ENCODE measurements around the gene OPHN1. TPM values are rescaled to one million over a fixed set of nuclear protein-coding genes. Genes with fewer than 3 reads are reported as not detected.

OPHN1 gene
- total and polyA plus RNA-seq, 2 experiments from 2014 or later: 4.5 to 5.6 TPM

GRCh38 chrX:68451720-68452119 lies 18.4 kb upstream of the OPHN1 start:
- Histone ChIP-seq H3K27me3 (no peaks in the 10 kb centered on the region), H3K36me3 (replicated peaks; ENCODE audit: insufficient read depth, low read depth) (no peaks in the 10 kb centered on the region), H3K4me2 (no peak overlapping the region), H3K4me1 (ENCODE audit: insufficient read depth) (no peaks in the 10 kb centered on the region), H3K4me3 (no peak overlapping the region), H3K9me2 (replicated peaks; ENCODE audit: insufficient read depth) (no peaks in the 10 kb centered on the region), H3K27ac (no peak overlapping the region), H4K20me1 (ENCODE audit: insufficient read depth, poor library complexity, severe bottlenecking) (no peaks in the 10 kb centered on the region), H2AFZ (no peak overlapping the region), H3K9me3 (ENCODE audit: low read depth) (no peaks in the 10 kb centered on the region), H3K79me2 (no peaks in the 10 kb centered on the region)
- TF ChIP-seq CTCF (IDR thresholded peaks at IDR 0.05; ENCODE audit: poor library complexity) (no peak), EZH2phosphoT487 (IDR thresholded peaks at IDR 0.05; ENCODE audit: low read depth, severe bottlenecking, unreplicated experiment) (no peak), EZH2 (IDR thresholded peaks at IDR 0.05; ENCODE audit: borderline replicate concordance) (no peak)
- WGBS (ENCODE audit: low lambda C conversion rate, missing lambda C conversion rate): 75% methylated on average over 8 of the region's 8 CpGs
- no peak for DNase-seq (ENCODE audit: low spot score)

GRCh38 chrX:68443155-68443868 lies 10.0 kb upstream of the OPHN1 start:
- Histone ChIP-seq H2AFZ (no peak overlapping the region), H3K36me3 (replicated peaks; ENCODE audit: insufficient read depth, low read depth) (no peaks in the 10 kb centered on the region), H4K20me1 (ENCODE audit: insufficient read depth, poor library complexity, severe bottlenecking) (no peaks in the 10 kb centered on the region), H3K9me3 (ENCODE audit: low read depth) (no peaks in the 10 kb centered on the region), H3K4me2 (no peak overlapping the region), H3K79me2 (no peaks in the 10 kb centered on the region), H3K27me3 (no peaks in the 10 kb centered on the region), H3K4me1 (ENCODE audit: insufficient read depth) (no peaks in the 10 kb centered on the region), H3K27ac (no peak overlapping the region), H3K4me3 (no peak overlapping the region), H3K9me2 (replicated peaks; ENCODE audit: insufficient read depth) (no peaks in the 10 kb centered on the region)
- no peak for TF ChIP-seq EZH2phosphoT487 (IDR thresholded peaks at IDR 0.05; ENCODE audit: low read depth, severe bottlenecking, unreplicated experiment)
- TF ChIP-seq EZH2 (IDR thresholded peaks at IDR 0.05; ENCODE audit: borderline replicate concordance): no peak
- TF ChIP-seq CTCF (IDR thresholded peaks at IDR 0.05; ENCODE audit: poor library complexity): no peak
- DNase-seq (ENCODE audit: low spot score): no peak
- WGBS (ENCODE audit: low lambda C conversion rate, missing lambda C conversion rate): 75% methylated on average over 6 of the region's 6 CpGs

- H3K27me3 ChIP-seq: no peaks in the 10 kb centered on the region
- TF ChIP-seq EZH2phosphoT487 (IDR thresholded peaks at IDR 0.05; ENCODE audit: low read depth, severe bottlenecking, unreplicated experiment): no peak
- TF ChIP-seq EZH2 (IDR thresholded peaks at IDR 0.05; ENCODE audit: borderline replicate concordance): no peak
- no peak for TF ChIP-seq CTCF (IDR thresholded peaks at IDR 0.05; ENCODE audit: poor library complexity)
- H3K4me3 ChIP-seq: no peak overlapping the region
- no peaks in the 10 kb centered on the region for H4K20me1 ChIP-seq (ENCODE audit: insufficient read depth, poor library complexity, severe bottlenecking)
- H3K9me2 ChIP-seq (replicated peaks; ENCODE audit: insufficient read depth): no peaks in the 10 kb centered on the region
- no peaks in the 10 kb centered on the region for H3K9me3 ChIP-seq (ENCODE audit: low read depth)
- peak overlapping the region; percentile 30 for H3K27ac ChIP-seq
- no peaks in the 10 kb centered on the region for H3K4me1 ChIP-seq (ENCODE audit: insufficient read depth)
- WGBS (ENCODE audit: low lambda C conversion rate, missing lambda C conversion rate): 50% methylated on average over 1 of the region's 1 CpG
- DNase-seq (ENCODE audit: low spot score): peak; percentile 71
- no peaks in the 10 kb centered on the region for H3K36me3 ChIP-seq (replicated peaks; ENCODE audit: insufficient read depth, low read depth)
- no peak overlapping the region for H2AFZ ChIP-seq
- no peaks in the 10 kb centered on the region for H3K79me2 ChIP-seq
- H3K4me2 ChIP-seq: no peak overlapping the region
Observed at GRCh38 chrX:68440940-68441339, 7.6 kb upstream of the OPHN1 start.

Data from hepatocyte (in vitro differentiated cells).